Common myeloid progenitor, CD34-positive (primary cell): ENCODE results near the gene STX4.

ENCODE experiments used
- CTCF ChIA-PET: fragments of 350-600 bp; sonication (Branson Sonifier 250); formaldehyde crosslinking; loops from one replicate; lab custom pipeline; 2021; ENCODE audit warnings: antibody characterized with exemption; lab: Charles Lee
- POLR2A ChIA-PET: fragments of 350-600 bp; sonication (Branson Sonifier 250); formaldehyde crosslinking; loops from one replicate; lab custom pipeline; 2021; ENCODE audit warnings: antibody characterized with exemption; lab: Charles Lee
- DNase-seq, 3 donors: peaks; one replicate each; pipeline versions ENCODE4 v3.0.0 to v3.0.0-alpha.2; 2013
- H3K27ac ChIP-seq, 2 experiments: 1 replicate in 1 of 2; 2 replicates in 1 of 2; pipeline ENCODE4 v1.7.0; 2013; ENCODE audit warnings: inconsistent platforms in 2 of 2, low read length in 2 of 2, mild to moderate bottlenecking in 2 of 2, low read depth in 1 of 2, moderate library complexity in 1 of 2; ENCODE audit not compliant: severe bottlenecking in 2 of 2, insufficient read depth in 1 of 2, poor library complexity in 1 of 2
- H3K27me3 ChIP-seq, 5 experiments: replicated peaks in 2 of 5; 1 replicate in 3 of 5; 2 replicates in 2 of 5; pipeline versions ENCODE4 v1.6.1 to v1.7.0; 2013; ENCODE audit warnings: low read length in 4 of 5, mild to moderate bottlenecking in 2 of 5, moderate library complexity in 2 of 5, inconsistent platforms in 1 of 5; ENCODE audit not compliant: insufficient read depth in 5 of 5, control insufficient read depth in 4 of 5
- H3K36me3 ChIP-seq, 4 experiments: 1 replicate in 2 of 4; 2 replicates in 2 of 4; pipeline versions ENCODE4 v1.6.1 to v1.7.0; 2013; ENCODE audit warnings: low read length in 3 of 4, control low read depth in 1 of 4, mild to moderate bottlenecking in 1 of 4; ENCODE audit not compliant: control insufficient read depth in 4 of 4, insufficient read depth in 4 of 4
- H3K4me1 ChIP-seq, 4 experiments: 1 replicate in 3 of 4; 2 replicates in 1 of 4; pipeline versions ENCODE4 v1.6.1 to v1.7.1; 2013; ENCODE audit warnings: low read length in 3 of 4, mild to moderate bottlenecking in 3 of 4, control low read depth in 1 of 4, inconsistent platforms in 1 of 4, moderate library complexity in 1 of 4; ENCODE audit not compliant: control insufficient read depth in 4 of 4, insufficient read depth in 4 of 4; ENCODE audit errors: control extremely low read depth in 1 of 4
- H3K4me3 ChIP-seq, 7 experiments: 1 replicate in 4 of 7; 2 replicates in 3 of 7; pipeline versions ENCODE4 v1.5.1 to v1.7.0; 2013; ENCODE audit warnings: mild to moderate bottlenecking in 7 of 7, low read length in 6 of 7, moderate library complexity in 6 of 7, inconsistent platforms in 2 of 7, low read depth in 2 of 7, control low read depth in 1 of 7; ENCODE audit not compliant: insufficient read depth in 4 of 7, control insufficient read depth in 1 of 7; ENCODE audit errors: extremely low read depth in 1 of 7
- H3K9me3 ChIP-seq, 5 experiments: 1 replicate in 4 of 5; 2 replicates in 1 of 5; pipeline versions ENCODE4 v1.6.1 to v1.7.1; 2013; ENCODE audit warnings: low read length in 4 of 5, mild to moderate bottlenecking in 2 of 5, inconsistent platforms in 1 of 5, low read depth in 1 of 5, moderate library complexity in 1 of 5; ENCODE audit not compliant: control insufficient read depth in 4 of 5, insufficient read depth in 2 of 5; ENCODE audit errors: control extremely low read depth in 1 of 5
- WGBS: methylation state at CpG from one replicate; pipeline ENCODE4 v1.1.5; 2013; ENCODE audit not compliant: insufficient coverage; 5-methylcytosine and 5-hydroxymethylcytosine counted together

Gene STX4

GRCh38 chr16:31043898-31044481 is 10.6 kb downstream of the STX4 start:
- Histone ChIP-seq H3K4me1 (peaks cover 0 to 6% (median 5%) of the 10 kb centered on the region in 4 experiments), H3K27me3 (no peaks in the 10 kb centered on the region), H3K4me3 (no peak overlapping the region), H3K27ac (no peak overlapping the region), H3K9me3 (no peaks in the 10 kb centered on the region), H3K36me3 (peaks cover 12 to 39% (median 22%) of the 10 kb centered on the region in 4 experiments)
- ChIA-PET CTCF (interaction anchor here (1.6 kb wide), 1 partner anchor 59 kb away, joined by 4 read pairs; the partner anchor contains the start of gene HSD3B7), POLR2A (no interaction called here)
- WGBS = no CpG with 5 or more reads among the region's 4 CpGs
- no peak for DNase-seq

GRCh38 chr16:31050280-31051030 is 17.1 kb downstream of the STX4 start:
- no peak overlapping the region for H3K27ac ChIP-seq
- POLR2A ChIA-PET = interaction anchor here (0.6 kb wide), 2 partner anchors 197 kb away, joined by 3 read pairs; no protein-coding TSS in a partner anchor

GRCh38 chr16:31052114-31052513 is 18.8 kb downstream of the STX4 start:
- POLR2A ChIA-PET = no interaction called here
- DNase-seq = no peak
- Histone ChIP-seq H3K4me3 (no peak overlapping the region), H3K27me3 (no peaks in the 10 kb centered on the region), H3K4me1 (peaks cover 0 to 6% (median 5%) of the 10 kb centered on the region in 4 experiments), H3K9me3 (no peaks in the 10 kb centered on the region), H3K27ac (no peak overlapping the region), H3K36me3 (no peaks in the 10 kb centered on the region)
- CTCF ChIA-PET = no interaction called here
- no CpG with 5 or more reads among the region's 2 CpGs for WGBS

More at GRCh38 chr16:31050280-31051030, 17.1 kb downstream of the STX4 start:
- H3K9me3 ChIP-seq = no peaks in the 10 kb centered on the region
- no peak for DNase-seq
- 93% methylated on average over 8 of the region's 10 CpGs for WGBS
- H3K36me3 ChIP-seq = no peaks in the 10 kb centered on the region
- H3K27me3 ChIP-seq = no peaks in the 10 kb centered on the region
- H3K4me1 ChIP-seq = peaks cover 0 to 6% (median 5%) of the 10 kb centered on the region in 4 experiments
- CTCF ChIA-PET = interaction anchor here (0.6 to 1.9 kb wide), 5 partner anchors 11 to 95 kb away, joined by 3 to 7 read pairs (median 4); no protein-coding TSS in a partner anchor
- no peak overlapping the region for H3K4me3 ChIP-seq

- H3K27ac ChIP-seq = no peak overlapping the region
- ChIA-PET POLR2A (no interaction called here), CTCF (interaction anchor here (1.1 kb wide), 1 partner anchor 9 kb away, joined by 3 read pairs; no protein-coding TSS in a partner anchor)
- no peak overlapping the region for H3K4me3 ChIP-seq
- WGBS = 100% methylated on average over 1 of the region's 4 CpGs
- H3K4me1 ChIP-seq = no peaks in the 10 kb centered on the region
- H3K9me3 ChIP-seq = no peaks in the 10 kb centered on the region
- no peak for DNase-seq
- peaks cover 0 to 7% (median 2%) of the 10 kb centered on the region in 4 experiments for H3K36me3 ChIP-seq
- no peaks in the 10 kb centered on the region for H3K27me3 ChIP-seq
Measured at GRCh38 chr16:31055613-31056012, 22.3 kb downstream of the STX4 start.

GRCh38 chr16:31061126-31061812 is 27.9 kb downstream of the STX4 start:
- Histone ChIP-seq H3K4me1 (peaks cover 0 to 29% (median 28%) of the 10 kb centered on the region in 4 experiments), H3K9me3 (no peaks in the 10 kb centered on the region), H3K27ac (no peak overlapping the region), H3K4me3 (no peak overlapping the region), H3K27me3 (no peaks in the 10 kb centered on the region), H3K36me3 (peaks cover 2 to 34% (median 13%) of the 10 kb centered on the region in 4 experiments)
- CTCF ChIA-PET = interaction anchor here (0.8 to 1.2 kb wide), 2 partner anchors 10 to 12 kb away, joined by 3 to 4 read pairs; no protein-coding TSS in a partner anchor
- no peak for DNase-seq
- WGBS = 96% methylated on average over 42 of the region's 42 CpGs
- POLR2A ChIA-PET = no interaction called here

GRCh38 chr16:31061813-31062440 is 28.6 kb downstream of the STX4 start:
- peaks cover 0 to 30% (median 28%) of the 10 kb centered on the region in 4 experiments for H3K4me1 ChIP-seq
- no peak for DNase-seq
- POLR2A ChIA-PET = interaction anchor here (0.6 kb wide), 1 partner anchor 39 kb away, joined by 4 read pairs; no protein-coding TSS in a partner anchor

More at GRCh38 chr16:31061813-31062440, 28.6 kb downstream of the STX4 start:
- no peak overlapping the region for H3K27ac ChIP-seq
- H3K4me3 ChIP-seq = no peak overlapping the region
- CTCF ChIA-PET = interaction anchor here (1.2 kb wide), 1 partner anchor 11 kb away, joined by 4 read pairs; no protein-coding TSS in a partner anchor
- no peaks in the 10 kb centered on the region for H3K27me3 ChIP-seq
- H3K9me3 ChIP-seq = no peaks in the 10 kb centered on the region
- peaks cover 2 to 34% (median 13%) of the 10 kb centered on the region in 4 experiments for H3K36me3 ChIP-seq
- 99% methylated on average over 53 of the region's 54 CpGs for WGBS
